Measurements from ENCODE around the gene PGGT1B.

DNA sequence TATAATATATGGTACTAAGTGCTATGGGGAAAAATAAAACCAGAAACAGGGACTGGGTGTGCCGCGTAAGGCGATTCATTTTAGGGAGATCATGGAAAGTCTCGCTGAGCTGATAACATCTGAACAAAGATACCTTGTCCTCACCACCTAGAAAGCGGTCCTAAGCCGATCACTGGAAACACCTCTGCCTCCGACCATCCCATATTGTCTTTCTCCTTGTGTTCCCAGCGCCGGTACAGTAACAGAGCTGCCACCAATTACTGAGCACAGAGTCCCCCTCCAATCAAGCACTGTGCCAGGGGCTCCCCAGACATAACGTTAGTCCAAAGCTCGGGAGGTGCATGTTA is 33.1 kb upstream of the PGGT1B start:
- no peak for TF ChIP-seq BRD4 (IDR thresholded peaks at IDR 0.05)
- TF ChIP-seq, protein P1, sequence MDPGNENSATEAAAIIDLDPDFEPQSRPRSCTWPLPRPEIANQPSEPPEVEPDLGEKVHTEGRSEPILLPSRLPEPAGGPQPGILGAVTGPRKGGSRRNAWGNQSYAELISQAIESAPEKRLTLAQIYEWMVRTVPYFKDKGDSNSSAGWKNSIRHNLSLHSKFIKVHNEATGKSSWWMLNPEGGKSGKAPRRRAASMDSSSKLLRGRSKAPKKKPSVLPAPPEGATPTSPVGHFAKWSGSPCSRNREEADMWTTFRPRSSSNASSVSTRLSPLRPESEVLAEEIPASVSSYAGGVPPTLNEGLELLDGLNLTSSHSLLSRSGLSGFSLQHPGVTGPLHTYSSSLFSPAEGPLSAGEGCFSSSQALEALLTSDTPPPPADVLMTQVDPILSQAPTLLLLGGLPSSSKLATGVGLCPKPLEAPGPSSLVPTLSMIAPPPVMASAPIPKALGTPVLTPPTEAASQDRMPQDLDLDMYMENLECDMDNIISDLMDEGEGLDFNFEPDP (CRISPR knock-in tag; IDR thresholded peaks at IDR 0.05): no peak
- TF ChIP-seq CBX8 (IDR thresholded peaks at IDR 0.05; ENCODE audit: borderline replicate concordance, extremely low read depth, low read depth, low read length, poor library complexity, severe bottlenecking): no peak
- TF ChIP-seq, protein P2, sequence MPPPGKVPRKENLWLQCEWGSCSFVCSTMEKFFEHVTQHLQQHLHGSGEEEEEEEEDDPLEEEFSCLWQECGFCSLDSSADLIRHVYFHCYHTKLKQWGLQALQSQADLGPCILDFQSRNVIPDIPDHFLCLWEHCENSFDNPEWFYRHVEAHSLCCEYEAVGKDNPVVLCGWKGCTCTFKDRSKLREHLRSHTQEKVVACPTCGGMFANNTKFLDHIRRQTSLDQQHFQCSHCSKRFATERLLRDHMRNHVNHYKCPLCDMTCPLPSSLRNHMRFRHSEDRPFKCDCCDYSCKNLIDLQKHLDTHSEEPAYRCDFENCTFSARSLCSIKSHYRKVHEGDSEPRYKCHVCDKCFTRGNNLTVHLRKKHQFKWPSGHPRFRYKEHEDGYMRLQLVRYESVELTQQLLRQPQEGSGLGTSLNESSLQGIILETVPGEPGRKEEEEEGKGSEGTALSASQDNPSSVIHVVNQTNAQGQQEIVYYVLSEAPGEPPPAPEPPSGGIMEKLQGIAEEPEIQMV (tag; conservative IDR thresholded peaks at IDR 0.05; ENCODE audit: low read depth): no peak
- TF ChIP-seq, protein P3, sequence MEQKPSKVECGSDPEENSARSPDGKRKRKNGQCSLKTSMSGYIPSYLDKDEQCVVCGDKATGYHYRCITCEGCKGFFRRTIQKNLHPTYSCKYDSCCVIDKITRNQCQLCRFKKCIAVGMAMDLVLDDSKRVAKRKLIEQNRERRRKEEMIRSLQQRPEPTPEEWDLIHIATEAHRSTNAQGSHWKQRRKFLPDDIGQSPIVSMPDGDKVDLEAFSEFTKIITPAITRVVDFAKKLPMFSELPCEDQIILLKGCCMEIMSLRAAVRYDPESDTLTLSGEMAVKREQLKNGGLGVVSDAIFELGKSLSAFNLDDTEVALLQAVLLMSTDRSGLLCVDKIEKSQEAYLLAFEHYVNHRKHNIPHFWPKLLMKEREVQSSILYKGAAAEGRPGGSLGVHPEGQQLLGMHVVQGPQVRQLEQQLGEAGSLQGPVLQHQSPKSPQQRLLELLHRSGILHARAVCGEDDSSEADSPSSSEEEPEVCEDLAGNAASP (IDR thresholded peaks at IDR 0.05): no peak
- TF ChIP-seq, protein P4, sequence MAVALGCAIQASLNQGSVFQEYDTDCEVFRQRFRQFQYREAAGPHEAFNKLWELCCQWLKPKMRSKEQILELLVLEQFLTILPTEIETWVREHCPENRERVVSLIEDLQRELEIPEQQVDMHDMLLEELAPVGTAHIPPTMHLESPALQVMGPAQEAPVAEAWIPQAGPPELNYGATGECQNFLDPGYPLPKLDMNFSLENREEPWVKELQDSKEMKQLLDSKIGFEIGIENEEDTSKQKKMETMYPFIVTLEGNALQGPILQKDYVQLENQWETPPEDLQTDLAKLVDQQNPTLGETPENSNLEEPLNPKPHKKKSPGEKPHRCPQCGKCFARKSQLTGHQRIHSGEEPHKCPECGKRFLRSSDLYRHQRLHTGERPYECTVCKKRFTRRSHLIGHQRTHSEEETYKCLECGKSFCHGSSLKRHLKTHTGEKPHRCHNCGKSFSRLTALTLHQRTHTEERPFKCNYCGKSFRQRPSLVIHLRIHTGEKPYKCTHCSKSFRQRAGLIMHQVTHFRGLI (CRISPR knock-in tag; IDR thresholded peaks at IDR 0.05): no peak
- no peak for TF ChIP-seq SIN3A (IDR thresholded peaks at IDR 0.05; ENCODE audit: borderline replicate concordance in 2 of 2, control insufficient read depth in 1 of 2, low read depth in 2 of 2, low read length in 2 of 2)
- TF ChIP-seq ZSCAN29 (IDR thresholded peaks at IDR 0.05): no peak
- no peak for TF ChIP-seq EZH2 (IDR thresholded peaks at IDR 0.05; ENCODE audit: borderline replicate concordance, low read depth, low read length)
